Measurements from ENCODE around the gene CGNL1. TPM values are rescaled to one million over a fixed set of nuclear protein-coding genes. Genes with fewer than 3 reads are reported as not detected.

CGNL1 gene
- total and polyA plus RNA-seq, 10 of the 15 experiments (the other 5 are each of a cell fraction or from before 2014, with no cell fraction given) = under 0.01 to 0.27 (median 0.04) TPM; not detected in 3

- Histone ChIP-seq H3K4me1 (ENCODE audit: control insufficient read depth, insufficient read depth, low read length) (no peaks in the 10 kb centered on the region), H4K20me1 (ENCODE audit: control insufficient read depth, insufficient read depth) (no peaks in the 10 kb centered on the region), H3K9me3 (replicated peaks; ENCODE audit: control insufficient read depth, insufficient read depth, low read length) (no peaks in the 10 kb centered on the region), H3K27me3 (replicated peaks in 1 of 2; ENCODE audit: control insufficient read depth in 2 of 2, insufficient read depth in 2 of 2, low read length in 1 of 2) (no peaks in the 10 kb centered on the region; a peak in 3 of 4 replicates), H3K79me2 (ENCODE audit: control insufficient read depth, insufficient read depth, low read length) (no peaks in the 10 kb centered on the region), H3K4me3 (no peak overlapping the region), H3K36me3 (ENCODE audit: control insufficient read depth in 2 of 2, insufficient read depth in 2 of 2, low read length in 1 of 2) (no peaks in the 10 kb centered on the region), H2AFZ (ENCODE audit: control insufficient read depth, low read depth, low read length) (no peak overlapping the region), H3K9ac (ENCODE audit: control insufficient read depth, insufficient read depth, low read length) (no peak overlapping the region), H3K27ac (ENCODE audit: control insufficient read depth, insufficient read depth) (no peak overlapping the region), H3K4me2 (ENCODE audit: control insufficient read depth, insufficient read depth) (no peak overlapping the region)
- in situ Hi-C loops (cut with MboI) (no loop called here), intact Hi-C loops (cut with micrococcal nuclease; ENCODE audit: unreplicated experiment) (no loop called here)
- WGBS (ENCODE audit: insufficient coverage, insufficient replicate concordance, low lambda C conversion rate, missing lambda C conversion rate) = 43% methylated on average over 6 of the region's 6 CpGs
- DNase-seq (ENCODE audit: low read depth, low spot score) (no peak), ATAC-seq (no peak), FAIRE-seq (no peak)
- TF ChIP-seq PBX3 (IDR thresholded peaks at IDR 0.05; ENCODE audit: insufficient replicate concordance, low read depth, low read length) (no peak), CBX5 (IDR thresholded peaks at IDR 0.05; ENCODE audit: low read depth) (no peak), NKRF (conservative IDR thresholded peaks at IDR 0.05) (no peak), RUNX3 (IDR thresholded peaks at IDR 0.05; ENCODE audit: low read length) (no peak), DPF2 (IDR thresholded peaks at IDR 0.05) (no peak), HCFC1 (IDR thresholded peaks at IDR 0.05; ENCODE audit: low read length) (no peak), ESRRA (IDR thresholded peaks at IDR 0.05; ENCODE audit: low read length) (no peak)
- POLR2A ChIA-PET = no interaction called here
- CTCF ChIA-PET = interaction anchor here (0.6 kb wide), 1 partner anchor 1504 kb away, joined by 3 read pairs; no protein-coding TSS in a partner anchor
- BruUV-seq (replicated peaks) = no TSS peak
- RAD21 ChIA-PET (ENCODE audit: unreplicated experiment) = no interaction called here
- SMC1A ChIA-PET (ENCODE audit: uncharacterized antibody, unreplicated experiment) = no interaction called here
These were observed 41.0 kb upstream of the CGNL1 start for GRCh38 chr15:57335293-57335715.

All from GM12878 (cell line).